ENCODE data around the gene TMEM232.
A peak's percentile ranks its signal among the peaks of the same experiment; 100 is the strongest.

Gene TMEM232

DNA sequence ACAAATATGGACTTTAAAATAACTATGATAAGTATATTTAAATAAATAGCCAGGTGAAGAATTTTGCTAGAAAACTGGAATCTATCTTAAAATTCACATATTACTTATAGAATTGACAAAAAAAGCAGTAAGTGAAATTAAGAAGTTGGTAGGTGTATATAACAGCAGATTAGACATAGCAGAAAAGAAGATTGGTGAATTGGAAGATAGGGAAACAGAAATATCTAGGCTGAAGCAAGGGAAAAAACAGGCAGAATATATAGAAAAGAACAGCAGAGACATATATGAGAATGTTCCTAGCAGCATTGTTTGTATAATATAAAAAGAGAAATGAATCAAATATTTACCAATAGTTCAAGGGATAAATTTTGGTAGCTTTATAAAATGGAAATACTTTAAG lies 294.9 kb downstream of the TMEM232 start:
- H3K9me3 ChIP-seq (ENCODE audit: control insufficient read depth, low read length) = peaks cover 3% of the 10 kb centered on the region
- H2BK120ac ChIP-seq (ENCODE audit: low read depth, low read length) = no peak overlapping the region
- H3K9ac ChIP-seq (ENCODE audit: low read length) = no peak overlapping the region
- H3K4ac ChIP-seq (ENCODE audit: low read depth in 1 of 2, low read length in 2 of 2) = no peak overlapping the region
- no peak overlapping the region for H4K8ac ChIP-seq (ENCODE audit: low read length)
- no peaks in the 10 kb centered on the region for H3K79me1 ChIP-seq (replicated peaks; ENCODE audit: low read length, poor library complexity, severe bottlenecking)
- H3K4me1 ChIP-seq (ENCODE audit: control insufficient read depth, insufficient read depth, low read depth, low read length) = no peaks in the 10 kb centered on the region
- no peak overlapping the region for H3K4me3 ChIP-seq (ENCODE audit: insufficient read depth in 1 of 2, low read depth in 1 of 2, low read length in 2 of 2)
- no peak overlapping the region for H3K14ac ChIP-seq (ENCODE audit: low read length in 2 of 2)
- no peak overlapping the region for H4K91ac ChIP-seq (ENCODE audit: low read length)
- no peak overlapping the region for H3K27ac ChIP-seq (ENCODE audit: low read length, poor library complexity, severe bottlenecking)
- no peak overlapping the region for H2BK5ac ChIP-seq (ENCODE audit: low read depth, low read length, poor library complexity, severe bottlenecking)
- no peak overlapping the region for H3K23ac ChIP-seq (ENCODE audit: low read length in 2 of 2)
- H2AK5ac ChIP-seq (ENCODE audit: low read length, severe bottlenecking) = no peak overlapping the region
- no peak overlapping the region for H3K18ac ChIP-seq (ENCODE audit: low read depth in 1 of 2, low read length in 2 of 2)
- no peaks in the 10 kb centered on the region for H3K27me3 ChIP-seq (ENCODE audit: control insufficient read depth in 1 of 2, insufficient read depth in 1 of 2, low read length in 2 of 2)
- no peak overlapping the region for H2BK15ac ChIP-seq (ENCODE audit: low read depth, poor library complexity, severe bottlenecking)
- no peaks in the 10 kb centered on the region for H3K36me3 ChIP-seq (ENCODE audit: control insufficient read depth in 1 of 2, insufficient read depth in 2 of 2, low read depth in 1 of 2, low read length in 2 of 2)
- DNase-seq = no peak
- no peak overlapping the region for H3K4me2 ChIP-seq (ENCODE audit: low read length, poor library complexity, severe bottlenecking)
- no peak overlapping the region for H2AFZ ChIP-seq (ENCODE audit: low read depth, low read length)
- no peak overlapping the region for H2BK12ac ChIP-seq (ENCODE audit: low read length in 2 of 2)

DNA sequence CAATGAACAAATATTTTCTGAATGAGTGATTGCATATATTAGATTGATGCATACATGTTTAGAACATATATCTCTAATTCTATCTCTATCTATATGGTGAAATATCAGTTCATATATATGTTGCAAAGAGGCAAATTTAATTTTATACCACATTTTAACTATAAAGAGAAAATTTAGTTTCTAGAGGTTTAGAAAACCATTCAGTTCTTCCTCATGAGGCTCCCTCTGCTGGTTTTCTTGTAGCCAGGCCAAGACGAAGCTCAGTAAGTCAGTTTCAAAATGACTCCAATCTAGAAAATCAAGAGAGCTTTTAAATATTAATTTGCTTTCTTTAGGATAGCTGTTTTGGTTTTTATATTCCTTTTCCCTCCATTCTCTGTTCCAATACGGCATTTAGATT lies 312.1 kb downstream of the TMEM232 start:
- Histone ChIP-seq H3K4me2 (ENCODE audit: low read length, poor library complexity, severe bottlenecking) (no peak overlapping the region), H3K27ac (ENCODE audit: low read length, poor library complexity, severe bottlenecking) (no peak overlapping the region), H2BK5ac (ENCODE audit: low read depth, low read length, poor library complexity, severe bottlenecking) (no peak overlapping the region), H3K14ac (ENCODE audit: low read length in 2 of 2) (no peak overlapping the region), H2BK120ac (ENCODE audit: low read depth, low read length) (no peak overlapping the region), H2BK12ac (ENCODE audit: low read length in 2 of 2) (no peak overlapping the region), H3K4ac (ENCODE audit: low read depth in 1 of 2, low read length in 2 of 2) (no peak overlapping the region), H3K4me3 (ENCODE audit: insufficient read depth in 1 of 2, low read depth in 1 of 2, low read length in 2 of 2) (no peak overlapping the region), H3K27me3 (ENCODE audit: control insufficient read depth in 1 of 2, insufficient read depth in 1 of 2, low read length in 2 of 2) (no peaks in the 10 kb centered on the region), H2AFZ (ENCODE audit: low read depth, low read length) (no peak overlapping the region), H3K18ac (ENCODE audit: low read depth in 1 of 2, low read length in 2 of 2) (no peak overlapping the region), H3K9me3 (ENCODE audit: control insufficient read depth, low read length) (no peaks in the 10 kb centered on the region), H4K91ac (ENCODE audit: low read length) (no peak overlapping the region), H2BK15ac (ENCODE audit: low read depth, poor library complexity, severe bottlenecking) (no peak overlapping the region), H3K36me3 (ENCODE audit: control insufficient read depth in 1 of 2, insufficient read depth in 2 of 2, low read depth in 1 of 2, low read length in 2 of 2) (no peaks in the 10 kb centered on the region), H4K8ac (ENCODE audit: low read length) (no peak overlapping the region), H3K23ac (ENCODE audit: low read length in 2 of 2) (no peak overlapping the region), H3K9ac (ENCODE audit: low read length) (peak overlapping the region; percentile 22), H3K4me1 (ENCODE audit: control insufficient read depth, insufficient read depth, low read depth, low read length) (no peaks in the 10 kb centered on the region), H2AK5ac (ENCODE audit: low read length, severe bottlenecking) (no peak overlapping the region), H3K79me1 (replicated peaks; ENCODE audit: low read length, poor library complexity, severe bottlenecking) (no peaks in the 10 kb centered on the region)
- DNase-seq = peak; percentile 40
- WGBS = no CpG with 5 or more reads among the region's 2 CpGs

DNA sequence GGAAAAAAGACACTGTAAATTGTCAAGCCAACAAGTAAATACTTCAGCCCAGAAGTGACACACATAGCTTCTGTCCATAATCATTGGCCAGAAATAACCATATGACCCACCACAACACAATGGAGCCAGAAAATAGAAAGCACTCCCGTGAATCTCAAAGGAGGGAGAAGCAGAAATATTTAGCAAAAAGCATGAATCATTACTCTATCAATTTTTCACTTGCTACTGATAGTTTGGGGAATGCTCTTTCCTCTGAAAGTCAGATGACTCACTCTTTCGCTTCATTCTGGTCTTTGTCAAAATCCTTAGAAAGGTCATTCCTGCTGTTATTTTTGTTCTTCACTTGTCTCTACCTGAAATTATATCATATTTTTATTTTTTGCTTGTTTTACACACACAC lies 312.6 kb downstream of the TMEM232 start:
- Histone ChIP-seq H3K79me1 (replicated peaks; ENCODE audit: low read length, poor library complexity, severe bottlenecking) (no peaks in the 10 kb centered on the region), H3K27me3 (ENCODE audit: control insufficient read depth in 1 of 2, insufficient read depth in 1 of 2, low read length in 2 of 2) (no peaks in the 10 kb centered on the region), H3K9me3 (ENCODE audit: control insufficient read depth, low read length) (no peaks in the 10 kb centered on the region), H3K4me1 (ENCODE audit: control insufficient read depth, insufficient read depth, low read depth, low read length) (no peaks in the 10 kb centered on the region), H2BK15ac (ENCODE audit: low read depth, poor library complexity, severe bottlenecking) (no peak overlapping the region), H3K36me3 (ENCODE audit: control insufficient read depth in 1 of 2, insufficient read depth in 2 of 2, low read depth in 1 of 2, low read length in 2 of 2) (no peaks in the 10 kb centered on the region), H3K4me3 (ENCODE audit: insufficient read depth in 1 of 2, low read depth in 1 of 2, low read length in 2 of 2) (no peak overlapping the region), H2AK5ac (ENCODE audit: low read length, severe bottlenecking) (no peak overlapping the region), H3K23ac (ENCODE audit: low read length in 2 of 2) (no peak overlapping the region), H2BK5ac (ENCODE audit: low read depth, low read length, poor library complexity, severe bottlenecking) (no peak overlapping the region), H3K4ac (ENCODE audit: low read depth in 1 of 2, low read length in 2 of 2) (no peak overlapping the region), H4K8ac (ENCODE audit: low read length) (no peak overlapping the region), H3K18ac (ENCODE audit: low read depth in 1 of 2, low read length in 2 of 2) (no peak overlapping the region), H3K4me2 (ENCODE audit: low read length, poor library complexity, severe bottlenecking) (no peak overlapping the region), H4K91ac (ENCODE audit: low read length) (no peak overlapping the region), H2BK120ac (ENCODE audit: low read depth, low read length) (no peak overlapping the region), H3K9ac (ENCODE audit: low read length) (no peak overlapping the region), H2AFZ (ENCODE audit: low read depth, low read length) (no peak overlapping the region), H3K27ac (ENCODE audit: low read length, poor library complexity, severe bottlenecking) (no peak overlapping the region), H3K14ac (ENCODE audit: low read length in 2 of 2) (no peak overlapping the region), H2BK12ac (ENCODE audit: low read length in 2 of 2) (no peak overlapping the region)
- 29% methylated on average over 2 of the region's 2 CpGs for WGBS
- DNase-seq = peak; percentile 51

DNA sequence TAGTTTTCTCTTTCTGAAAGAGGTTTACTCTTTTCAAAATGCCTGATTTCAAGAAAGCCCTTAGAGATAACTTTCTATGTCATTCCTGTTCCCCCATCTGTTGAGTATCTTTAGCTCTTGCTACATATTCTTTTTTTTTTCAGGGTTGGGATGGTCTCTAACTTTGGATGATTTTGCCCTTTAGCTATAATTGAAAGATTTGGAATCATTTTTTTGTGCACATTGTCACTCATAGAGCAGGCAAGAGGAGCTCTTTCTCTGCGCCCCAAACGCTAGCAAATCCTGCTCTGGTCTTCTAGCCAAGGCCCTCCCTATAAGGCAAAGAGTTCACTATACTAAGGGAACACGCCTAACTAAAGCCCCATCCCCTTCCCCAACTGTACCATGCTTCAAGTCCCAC lies 316.9 kb downstream of the TMEM232 start:
- Histone ChIP-seq H3K23ac (ENCODE audit: low read length in 2 of 2) (no peak overlapping the region), H3K27me3 (ENCODE audit: control insufficient read depth in 1 of 2, insufficient read depth in 1 of 2, low read length in 2 of 2) (no peaks in the 10 kb centered on the region), H3K36me3 (ENCODE audit: control insufficient read depth in 1 of 2, insufficient read depth in 2 of 2, low read depth in 1 of 2, low read length in 2 of 2) (no peaks in the 10 kb centered on the region), H3K4me2 (ENCODE audit: low read length, poor library complexity, severe bottlenecking) (no peak overlapping the region), H2BK120ac (ENCODE audit: low read depth, low read length) (no peak overlapping the region), H2BK12ac (ENCODE audit: low read length in 2 of 2) (no peak overlapping the region), H2AK5ac (ENCODE audit: low read length, severe bottlenecking) (no peak overlapping the region), H3K14ac (ENCODE audit: low read length in 2 of 2) (no peak overlapping the region), H3K27ac (ENCODE audit: low read length, poor library complexity, severe bottlenecking) (no peak overlapping the region), H3K79me1 (replicated peaks; ENCODE audit: low read length, poor library complexity, severe bottlenecking) (no peaks in the 10 kb centered on the region), H3K4me1 (ENCODE audit: control insufficient read depth, insufficient read depth, low read depth, low read length) (no peaks in the 10 kb centered on the region), H4K8ac (ENCODE audit: low read length) (no peak overlapping the region), H2BK15ac (ENCODE audit: low read depth, poor library complexity, severe bottlenecking) (no peak overlapping the region), H3K4me3 (ENCODE audit: insufficient read depth in 1 of 2, low read depth in 1 of 2, low read length in 2 of 2) (no peak overlapping the region), H2AFZ (ENCODE audit: low read depth, low read length) (no peak overlapping the region), H3K9me3 (ENCODE audit: control insufficient read depth, low read length) (no peaks in the 10 kb centered on the region), H3K18ac (ENCODE audit: low read depth in 1 of 2, low read length in 2 of 2) (no peak overlapping the region), H3K4ac (ENCODE audit: low read depth in 1 of 2, low read length in 2 of 2) (no peak overlapping the region), H2BK5ac (ENCODE audit: low read depth, low read length, poor library complexity, severe bottlenecking) (no peak overlapping the region), H3K9ac (ENCODE audit: low read length) (no peak overlapping the region), H4K91ac (ENCODE audit: low read length) (no peak overlapping the region)
- no peak for DNase-seq
- 100% methylated on average over 2 of the region's 3 CpGs for WGBS
